Measurements from ENCODE around the gene PEA15.

DNA sequence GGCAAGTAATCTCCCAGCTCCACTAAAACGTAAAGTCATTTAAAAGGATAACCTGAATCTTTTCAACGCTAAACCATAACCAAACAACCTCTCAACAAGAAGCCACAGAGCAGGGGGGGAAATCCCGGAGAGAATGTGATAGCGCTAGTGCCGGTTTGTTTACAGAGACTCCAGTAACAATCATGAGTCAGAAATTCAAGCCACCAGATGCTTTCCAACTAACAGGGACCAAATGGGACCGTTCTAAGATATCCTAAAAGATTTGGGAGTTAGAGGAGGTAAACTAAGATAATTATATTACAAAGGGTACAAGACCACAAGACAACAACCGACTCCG, 56.3 kb downstream of the PEA15 start:
- TF ChIP-seq, protein P1, sequence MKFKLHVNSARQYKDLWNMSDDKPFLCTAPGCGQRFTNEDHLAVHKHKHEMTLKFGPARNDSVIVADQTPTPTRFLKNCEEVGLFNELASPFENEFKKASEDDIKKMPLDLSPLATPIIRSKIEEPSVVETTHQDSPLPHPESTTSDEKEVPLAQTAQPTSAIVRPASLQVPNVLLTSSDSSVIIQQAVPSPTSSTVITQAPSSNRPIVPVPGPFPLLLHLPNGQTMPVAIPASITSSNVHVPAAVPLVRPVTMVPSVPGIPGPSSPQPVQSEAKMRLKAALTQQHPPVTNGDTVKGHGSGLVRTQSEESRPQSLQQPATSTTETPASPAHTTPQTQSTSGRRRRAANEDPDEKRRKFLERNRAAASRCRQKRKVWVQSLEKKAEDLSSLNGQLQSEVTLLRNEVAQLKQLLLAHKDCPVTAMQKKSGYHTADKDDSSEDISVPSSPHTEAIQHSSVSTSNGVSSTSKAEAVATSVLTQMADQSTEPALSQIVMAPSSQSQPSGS (CRISPR knock-in tag; IDR thresholded peaks at IDR 0.05; ENCODE audit: borderline replicate concordance, low read depth), result no peak
- TF ChIP-seq, protein P2, sequence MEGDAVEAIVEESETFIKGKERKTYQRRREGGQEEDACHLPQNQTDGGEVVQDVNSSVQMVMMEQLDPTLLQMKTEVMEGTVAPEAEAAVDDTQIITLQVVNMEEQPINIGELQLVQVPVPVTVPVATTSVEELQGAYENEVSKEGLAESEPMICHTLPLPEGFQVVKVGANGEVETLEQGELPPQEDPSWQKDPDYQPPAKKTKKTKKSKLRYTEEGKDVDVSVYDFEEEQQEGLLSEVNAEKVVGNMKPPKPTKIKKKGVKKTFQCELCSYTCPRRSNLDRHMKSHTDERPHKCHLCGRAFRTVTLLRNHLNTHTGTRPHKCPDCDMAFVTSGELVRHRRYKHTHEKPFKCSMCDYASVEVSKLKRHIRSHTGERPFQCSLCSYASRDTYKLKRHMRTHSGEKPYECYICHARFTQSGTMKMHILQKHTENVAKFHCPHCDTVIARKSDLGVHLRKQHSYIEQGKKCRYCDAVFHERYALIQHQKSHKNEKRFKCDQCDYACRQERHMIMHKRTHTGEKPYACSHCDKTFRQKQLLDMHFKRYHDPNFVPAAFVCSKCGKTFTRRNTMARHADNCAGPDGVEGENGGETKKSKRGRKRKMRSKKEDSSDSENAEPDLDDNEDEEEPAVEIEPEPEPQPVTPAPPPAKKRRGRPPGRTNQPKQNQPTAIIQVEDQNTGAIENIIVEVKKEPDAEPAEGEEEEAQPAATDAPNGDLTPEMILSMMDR (IDR thresholded peaks at IDR 0.05), result no peak
- no peak for TF ChIP-seq NFYB (CRISPR knock-in tag; conservative IDR thresholded peaks at IDR 0.05; ENCODE audit: low read depth)
- TF ChIP-seq, protein P3, sequence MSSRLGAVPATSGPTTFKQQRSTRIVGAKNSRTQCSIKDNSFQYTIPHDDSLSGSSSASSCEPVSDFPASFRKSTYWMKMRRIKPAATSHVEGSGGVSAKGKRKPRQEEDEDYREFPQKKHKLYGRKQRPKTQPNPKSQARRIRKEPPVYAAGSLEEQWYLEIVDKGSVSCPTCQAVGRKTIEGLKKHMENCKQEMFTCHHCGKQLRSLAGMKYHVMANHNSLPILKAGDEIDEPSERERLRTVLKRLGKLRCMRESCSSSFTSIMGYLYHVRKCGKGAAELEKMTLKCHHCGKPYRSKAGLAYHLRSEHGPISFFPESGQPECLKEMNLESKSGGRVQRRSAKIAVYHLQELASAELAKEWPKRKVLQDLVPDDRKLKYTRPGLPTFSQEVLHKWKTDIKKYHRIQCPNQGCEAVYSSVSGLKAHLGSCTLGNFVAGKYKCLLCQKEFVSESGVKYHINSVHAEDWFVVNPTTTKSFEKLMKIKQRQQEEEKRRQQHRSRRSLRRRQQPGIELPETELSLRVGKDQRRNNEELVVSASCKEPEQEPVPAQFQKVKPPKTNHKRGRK (CRISPR knock-in tag; IDR thresholded peaks at IDR 0.05; ENCODE audit: borderline replicate concordance), result no peak
- TF ChIP-seq, protein P4, sequence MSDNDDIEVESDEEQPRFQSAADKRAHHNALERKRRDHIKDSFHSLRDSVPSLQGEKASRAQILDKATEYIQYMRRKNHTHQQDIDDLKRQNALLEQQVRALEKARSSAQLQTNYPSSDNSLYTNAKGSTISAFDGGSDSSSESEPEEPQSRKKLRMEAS (CRISPR knock-in tag; IDR thresholded peaks at IDR 0.05), result no peak
